PFSK-1 (cell line): ENCODE results near the gene CSF1.

Experiments
- FOXP2 ChIP-seq: optimal IDR thresholded peaks from 2 replicates; pipeline ENCODE3; 2011; ENCODE audit warnings: borderline replicate concordance, control low read depth, inconsistent platforms; ENCODE audit not compliant: insufficient read depth; ENCODE audit errors: extremely low read length, extremely low read depth
- POLR2AphosphoS5 ChIP-seq: IDR thresholded peaks from 2 replicates; pipeline ENCODE4 v1.6.1; 2012; ENCODE audit warnings: low read depth, mild to moderate bottlenecking, control low read depth, low read length, moderate library complexity
- REST ChIP-seq, 2 experiments: IDR thresholded peaks; 2 replicates each; pipeline versions ENCODE4 v1.6.1 to v1.8.0; 2011 to 2012; ENCODE audit warnings: low read depth in 2 of 2, low read length in 2 of 2, control low read depth in 1 of 2, inconsistent platforms in 1 of 2, mild to moderate bottlenecking in 1 of 2, moderate library complexity in 1 of 2; ENCODE audit not compliant: insufficient read depth in 1 of 2
- SIN3A ChIP-seq: IDR thresholded peaks from 2 replicates; pipeline ENCODE4 v1.6.1; 2012; ENCODE audit warnings: mild to moderate bottlenecking, low read length, moderate library complexity, borderline replicate concordance; ENCODE audit not compliant: insufficient read depth
- TAF1 ChIP-seq: IDR thresholded peaks from 2 replicates; pipeline ENCODE4 v1.6.1; 2012; ENCODE audit warnings: low read length, control low read depth, borderline replicate concordance; ENCODE audit not compliant: insufficient read depth

The CSF1 gene

GRCh38 chr1:109919303-109919702, 8.7 kb downstream of the CSF1 start:
- TF ChIP-seq REST (IDR thresholded peaks at IDR 0.05; ENCODE audit: insufficient read depth in 1 of 2, low read depth in 2 of 2, low read length in 2 of 2), result no peak
- TF ChIP-seq TAF1, result no peak
- TF ChIP-seq FOXP2, result no peak
- TF ChIP-seq POLR2AphosphoS5, result no peak
- TF ChIP-seq SIN3A, result no peak

- TF ChIP-seq SIN3A (no peak), FOXP2 (no peak), TAF1 (no peak), REST (IDR thresholded peaks at IDR 0.05; ENCODE audit: insufficient read depth in 1 of 2, low read depth in 2 of 2, low read length in 2 of 2) (no peak), POLR2AphosphoS5 (no peak)
Observed at GRCh38 chr1:109922326-109922725, 11.7 kb downstream of the CSF1 start.

GRCh38 chr1:109923131-109923945, 12.7 kb downstream of the CSF1 start:
- no peak for TF ChIP-seq POLR2AphosphoS5
- no peak for TF ChIP-seq TAF1
- no peak for TF ChIP-seq FOXP2
- TF ChIP-seq SIN3A, result no peak
- no peak for TF ChIP-seq REST (IDR thresholded peaks at IDR 0.05; ENCODE audit: insufficient read depth in 1 of 2, low read depth in 2 of 2, low read length in 2 of 2)

GRCh38 chr1:109923946-109924275, 13.3 kb downstream of the CSF1 start:
- no peak for TF ChIP-seq SIN3A
- no peak for TF ChIP-seq REST (IDR thresholded peaks at IDR 0.05; ENCODE audit: insufficient read depth in 1 of 2, low read depth in 2 of 2, low read length in 2 of 2)
- TF ChIP-seq FOXP2, result no peak
- TF ChIP-seq POLR2AphosphoS5, result no peak
- no peak for TF ChIP-seq TAF1
